HFFc6 (cell line): ENCODE data around the gene NCOA1. TPM values are rescaled to one million over a fixed set of nuclear protein-coding genes. Genes with fewer than 3 reads are reported as not detected.
"Not testable (repeated sequence)": the region's sequence is repeated elsewhere in the genome, so short reads cannot be mapped to it uniquely, and the experiment has no call there.

Source experiments
- DNase-seq: peaks from one replicate; pipeline ENCODE4 v3.0.0-alpha.2; 2018
- H3K27ac Mint-ChIP-seq: 2 replicates; pipeline ENCODE4 v1.8.0; 2020; ENCODE audit warnings: mild to moderate bottlenecking, mixed read lengths
- H3K27me3 Mint-ChIP-seq: 2 replicates; pipeline ENCODE4 v1.8.0; 2021; ENCODE audit warnings: mild to moderate bottlenecking, moderate library complexity, mixed read lengths; ENCODE audit not compliant: insufficient read depth
- H3K36me3 Mint-ChIP-seq: 2 replicates; pipeline ENCODE4 v1.8.0; 2021; ENCODE audit warnings: low read depth, mixed read lengths
- H3K4me1 Mint-ChIP-seq: 2 replicates; pipeline ENCODE4 v1.8.0; 2020; ENCODE audit warnings: low read depth, mixed read lengths
- H3K4me3 Mint-ChIP-seq: 2 replicates; pipeline ENCODE4 v1.8.0; 2020; ENCODE audit warnings: mild to moderate bottlenecking, moderate library complexity, mixed read lengths
- H3K9me3 Mint-ChIP-seq: 2 replicates; pipeline ENCODE4 v1.8.0; 2020; ENCODE audit warnings: mild to moderate bottlenecking, mixed read lengths
- total RNA-seq, 6 experiments: library from RNA; stranded (reverse); fragmentation: NEBNext Ultra II Directional; extraction: Animal tissue kit (Norgen Biotek cat#: 25700); gene quantifications; 2 replicates in 1 of 6; 3 replicates in 5 of 6; pipeline ENCODE4 v1.2.3, GENCODE V29; 2021
- TF ChIP-seq, protein P1 (sequence below): fragments of 200-600 bp; sonication (generic); IDR thresholded peaks from 2 replicates; pipeline ENCODE4 v1.5.0; 2021; ENCODE audit warnings: antibody characterized with exemption, mild to moderate bottlenecking

NCOA1 gene
- total RNA-seq, 6 experiments from 2014 or later = 8.6 to 11.2 (median 10.7) TPM

GRCh38 chr2:24566630-24567029, 75.6 kb downstream of the NCOA1 start:
- no peak overlapping the region for H3K4me3 Mint-ChIP-seq
- no peak overlapping the region for H3K27ac Mint-ChIP-seq
- DNase-seq = no peak

DNA sequence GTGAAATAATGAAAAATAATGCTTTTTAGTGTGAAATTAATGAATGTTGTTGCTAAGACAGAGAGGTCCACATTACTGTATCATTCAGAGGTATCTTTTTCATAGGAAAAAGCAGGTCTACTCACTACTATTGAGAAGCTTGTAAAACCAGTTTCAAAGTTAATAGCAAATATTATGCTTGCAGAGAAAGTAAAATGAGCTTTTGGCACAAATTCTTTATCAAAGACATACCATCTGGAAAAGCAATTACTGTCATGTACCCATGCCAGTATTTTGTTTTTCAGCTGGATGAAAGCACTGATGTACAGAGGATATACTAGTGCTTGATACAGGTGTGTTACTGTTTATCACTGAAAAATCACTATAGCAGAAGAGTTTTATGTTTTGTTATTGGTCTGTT, 77.5 kb downstream of the NCOA1 start:
- Mint-ChIP-seq H3K36me3 (no peaks in the 10 kb centered on the region), H3K4me1 (no peaks in the 10 kb centered on the region), H3K27ac (no peak overlapping the region), H3K4me3 (no peak overlapping the region), H3K9me3 (no peaks in the 10 kb centered on the region), H3K27me3 (peaks cover 2% of the 10 kb centered on the region; the same call in 1 of the 2 replicates)
- TF ChIP-seq, protein P1, sequence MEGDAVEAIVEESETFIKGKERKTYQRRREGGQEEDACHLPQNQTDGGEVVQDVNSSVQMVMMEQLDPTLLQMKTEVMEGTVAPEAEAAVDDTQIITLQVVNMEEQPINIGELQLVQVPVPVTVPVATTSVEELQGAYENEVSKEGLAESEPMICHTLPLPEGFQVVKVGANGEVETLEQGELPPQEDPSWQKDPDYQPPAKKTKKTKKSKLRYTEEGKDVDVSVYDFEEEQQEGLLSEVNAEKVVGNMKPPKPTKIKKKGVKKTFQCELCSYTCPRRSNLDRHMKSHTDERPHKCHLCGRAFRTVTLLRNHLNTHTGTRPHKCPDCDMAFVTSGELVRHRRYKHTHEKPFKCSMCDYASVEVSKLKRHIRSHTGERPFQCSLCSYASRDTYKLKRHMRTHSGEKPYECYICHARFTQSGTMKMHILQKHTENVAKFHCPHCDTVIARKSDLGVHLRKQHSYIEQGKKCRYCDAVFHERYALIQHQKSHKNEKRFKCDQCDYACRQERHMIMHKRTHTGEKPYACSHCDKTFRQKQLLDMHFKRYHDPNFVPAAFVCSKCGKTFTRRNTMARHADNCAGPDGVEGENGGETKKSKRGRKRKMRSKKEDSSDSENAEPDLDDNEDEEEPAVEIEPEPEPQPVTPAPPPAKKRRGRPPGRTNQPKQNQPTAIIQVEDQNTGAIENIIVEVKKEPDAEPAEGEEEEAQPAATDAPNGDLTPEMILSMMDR = no peak
- DNase-seq = no peak

More at GRCh38 chr2:24566630-24567029, 75.6 kb downstream of the NCOA1 start:
- TF ChIP-seq, protein P1 = no peak
- no peaks in the 10 kb centered on the region for H3K36me3 Mint-ChIP-seq
- H3K27me3 Mint-ChIP-seq = peaks cover 2% of the 10 kb centered on the region; the same call in 1 of the 2 replicates
- H3K9me3 Mint-ChIP-seq = no peaks in the 10 kb centered on the region
- no peaks in the 10 kb centered on the region for H3K4me1 Mint-ChIP-seq

DNA sequence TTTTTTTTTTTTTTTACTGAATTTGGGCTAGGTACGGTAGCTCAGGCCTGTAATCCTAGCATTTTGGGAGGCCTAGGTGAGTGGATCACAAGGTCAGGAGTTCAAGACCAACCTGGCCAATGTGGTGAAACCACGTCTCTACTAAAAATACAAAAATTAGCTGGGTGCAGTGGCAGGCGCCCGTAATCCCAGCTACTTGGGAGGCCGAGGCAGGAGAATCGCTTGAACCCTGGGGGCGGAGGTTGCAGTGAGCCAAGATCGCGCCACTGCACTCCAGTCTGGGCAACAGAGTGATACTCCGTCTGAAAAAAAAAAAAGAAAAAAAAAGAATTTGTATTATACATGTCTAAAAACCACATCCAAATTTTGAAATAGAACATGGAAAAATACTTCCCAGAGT, 78.5 kb downstream of the NCOA1 start:
- not testable (repeated sequence) for H3K4me1 Mint-ChIP-seq, H3K27me3 Mint-ChIP-seq, H3K27ac Mint-ChIP-seq, H3K4me3 Mint-ChIP-seq, DNase-seq, H3K9me3 Mint-ChIP-seq, H3K36me3 Mint-ChIP-seq

- no peaks in the 10 kb centered on the region for H3K9me3 Mint-ChIP-seq
These were observed 79.2 kb downstream of the NCOA1 start for GRCh38 chr2:24570225-24570624.

GRCh38 chr2:24571828-24572442, 80.9 kb downstream of the NCOA1 start:
- DNase-seq = no peak
- Mint-ChIP-seq H3K4me3 (no peak overlapping the region), H3K27ac (no peak overlapping the region), H3K9me3 (no peaks in the 10 kb centered on the region), H3K36me3 (no peaks in the 10 kb centered on the region), H3K4me1 (no peaks in the 10 kb centered on the region), H3K27me3 (peaks cover 2% of the 10 kb centered on the region; the same call in 1 of the 2 replicates)
- TF ChIP-seq, protein P1 = no peak

More at GRCh38 chr2:24570225-24570624, 79.2 kb downstream of the NCOA1 start:
- H3K27ac Mint-ChIP-seq = no peak overlapping the region
- H3K27me3 Mint-ChIP-seq = peaks cover 2% of the 10 kb centered on the region; the same call in 1 of the 2 replicates
- no peak for DNase-seq
- TF ChIP-seq, protein P1 = no peak
- H3K36me3 Mint-ChIP-seq = no peaks in the 10 kb centered on the region
- H3K4me3 Mint-ChIP-seq = no peak overlapping the region
- H3K4me1 Mint-ChIP-seq = no peaks in the 10 kb centered on the region

DNA sequence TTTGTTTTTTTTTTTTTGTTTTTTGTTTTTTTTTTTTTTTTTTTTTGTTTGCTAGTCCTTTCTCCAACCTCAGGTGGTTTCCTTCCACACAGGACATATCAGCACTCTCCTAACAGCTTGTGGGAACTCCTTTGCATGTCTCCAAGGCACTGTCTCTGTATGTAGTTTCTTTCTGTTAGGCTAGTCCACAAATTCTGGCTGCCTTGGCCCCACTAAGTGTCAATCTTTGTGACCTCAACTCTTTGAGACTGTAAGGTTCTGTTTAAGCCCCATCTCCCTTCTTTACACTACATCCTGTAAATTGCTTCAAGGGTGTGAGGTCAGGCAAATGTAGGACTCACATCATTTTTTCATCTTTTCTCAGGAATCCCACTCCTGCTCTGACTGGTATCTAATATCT, 85.1 kb downstream of the NCOA1 start:
- TF ChIP-seq, protein P1 = no peak
- Mint-ChIP-seq H3K4me1 (no peaks in the 10 kb centered on the region), H3K9me3 (no peaks in the 10 kb centered on the region), H3K27me3 (no peaks in the 10 kb centered on the region), H3K4me3 (no peak overlapping the region), H3K27ac (no peak overlapping the region), H3K36me3 (no peaks in the 10 kb centered on the region)
- DNase-seq = no peak
